NCI-H1105 treated with DMSO at 0.1 percent for 48 hours (cell line): ENCODE measurements around the gene SBSN.

Source experiments
- DNase-seq: peaks from one replicate; lab custom pipeline; 2025; lab: John Stamatoyannopoulos, UW

The SBSN gene

GRCh38 chr19:35555301-35556005 lies 27.3 kb upstream of the SBSN start:
- peak; percentile 15 for DNase-seq

- DNase-seq = no peak
Observed at GRCh38 chr19:35554076-35554475, 26.0 kb upstream of the SBSN start.

DNA sequence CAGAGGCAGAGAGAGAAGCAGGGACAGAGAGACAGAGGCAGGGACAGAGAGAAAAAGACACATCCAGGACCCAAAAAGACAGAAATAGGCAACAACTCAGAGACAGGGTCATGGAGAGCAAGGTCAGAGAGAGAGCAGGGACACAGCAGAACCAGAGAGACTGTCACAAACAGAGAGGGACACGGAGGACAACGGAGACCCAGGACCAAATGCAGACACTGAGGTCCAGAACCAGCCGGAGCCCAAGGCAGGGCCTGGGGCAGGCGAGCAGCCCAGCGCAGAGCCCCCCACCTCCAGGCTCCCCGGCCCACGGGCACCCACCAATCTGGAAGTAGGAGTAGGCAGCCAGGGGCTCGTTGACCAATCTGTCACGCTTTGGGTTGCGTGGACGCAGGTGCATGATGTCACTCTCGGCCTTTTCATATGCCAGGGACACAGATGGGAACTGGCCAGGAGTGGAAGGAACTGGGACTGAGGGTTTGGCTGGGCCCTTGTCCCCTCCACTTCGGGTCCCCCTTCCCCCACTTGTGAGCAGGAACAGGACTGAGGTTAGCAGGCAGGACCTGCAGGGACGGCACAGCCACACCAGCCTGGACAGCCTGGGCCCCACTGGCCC lies 25.4 kb upstream of the SBSN start:
- no peak for DNase-seq

GRCh38 chr19:35552534-35553384 lies 24.6 kb upstream of the SBSN start:
- no peak for DNase-seq

DNA sequence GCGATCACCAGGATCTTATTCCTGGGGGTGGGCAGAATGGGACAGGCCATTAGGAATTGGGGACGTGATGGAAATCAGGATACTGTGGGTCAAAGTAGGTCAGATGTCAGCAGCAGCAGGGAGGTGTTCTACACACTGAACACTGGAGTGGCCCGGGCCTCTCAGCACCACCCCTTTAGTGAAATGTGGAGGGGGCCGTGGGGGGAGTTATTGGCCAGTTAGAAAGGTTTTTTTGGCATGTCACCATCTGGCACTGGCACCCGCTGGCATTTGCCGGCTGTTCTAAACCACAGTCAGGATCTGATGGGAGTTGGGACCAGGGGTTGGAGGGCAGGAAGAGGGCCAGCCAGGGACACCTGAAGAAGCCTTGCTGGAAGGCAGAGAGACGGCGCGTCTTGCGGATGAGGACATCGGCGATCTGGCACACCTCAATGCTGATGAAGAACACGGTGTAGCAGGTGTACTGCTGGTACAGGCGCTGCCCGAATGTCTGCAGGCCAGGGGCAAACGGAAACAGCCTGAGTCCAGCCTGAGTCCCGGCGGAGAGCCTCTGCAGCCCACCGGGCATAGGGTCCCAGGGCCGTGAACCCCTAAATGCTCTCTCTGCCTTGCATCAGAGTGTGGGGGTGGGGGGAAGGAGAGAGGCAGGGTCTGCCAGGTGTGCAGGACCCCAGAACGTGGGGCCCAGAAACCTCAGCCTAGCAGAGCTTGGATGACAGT lies 23.1 kb upstream of the SBSN start:
- DNase-seq = no peak

GRCh38 chr19:35549879-35550523 lies 21.9 kb upstream of the SBSN start:
- DNase-seq = no peak

GRCh38 chr19:35549174-35549788 lies 21.2 kb upstream of the SBSN start:
- peak; percentile 70 for DNase-seq

GRCh38 chr19:35546532-35546931 lies 18.4 kb upstream of the SBSN start:
- no peak for DNase-seq

DNA sequence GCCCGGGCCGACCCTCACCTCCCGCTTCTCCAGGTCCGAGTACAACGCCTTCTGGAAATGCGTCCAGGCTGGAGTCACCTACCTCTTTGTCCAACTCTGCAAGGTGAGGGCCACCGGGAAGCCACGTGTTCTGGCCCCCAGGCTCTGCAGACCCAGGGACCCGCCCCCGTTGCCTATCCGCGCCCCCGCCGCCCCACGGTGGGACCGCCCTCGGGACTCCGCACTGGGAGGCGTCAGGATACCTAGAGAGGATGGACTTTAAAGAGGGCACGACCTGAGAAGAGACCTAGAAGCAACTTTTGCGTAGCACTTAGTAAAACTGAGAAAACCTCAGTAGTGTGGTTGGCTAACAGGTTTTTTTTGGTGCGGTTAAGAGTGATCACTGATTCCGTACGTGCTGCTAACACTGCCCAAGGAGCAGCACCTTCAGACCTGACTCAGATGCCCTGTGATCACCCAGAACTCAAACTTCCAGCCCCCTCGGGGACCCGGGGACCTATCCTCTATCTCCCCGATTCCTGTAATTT lies 17.8 kb upstream of the SBSN start:
- peak; percentile 25 for DNase-seq

GRCh38 chr19:35545001-35545854 lies 17.1 kb upstream of the SBSN start, which contains the start of gene TMEM147:
Gene TMEM147 (plus strand): TSS chr19:35545626. CDS start chr19:35545740, 114 bp downstream.
- DNase-seq = peak; percentile 83

GRCh38 chr19:35544110-35544802 lies 16.1 kb upstream of the SBSN start:
- DNase-seq = no peak

DNA sequence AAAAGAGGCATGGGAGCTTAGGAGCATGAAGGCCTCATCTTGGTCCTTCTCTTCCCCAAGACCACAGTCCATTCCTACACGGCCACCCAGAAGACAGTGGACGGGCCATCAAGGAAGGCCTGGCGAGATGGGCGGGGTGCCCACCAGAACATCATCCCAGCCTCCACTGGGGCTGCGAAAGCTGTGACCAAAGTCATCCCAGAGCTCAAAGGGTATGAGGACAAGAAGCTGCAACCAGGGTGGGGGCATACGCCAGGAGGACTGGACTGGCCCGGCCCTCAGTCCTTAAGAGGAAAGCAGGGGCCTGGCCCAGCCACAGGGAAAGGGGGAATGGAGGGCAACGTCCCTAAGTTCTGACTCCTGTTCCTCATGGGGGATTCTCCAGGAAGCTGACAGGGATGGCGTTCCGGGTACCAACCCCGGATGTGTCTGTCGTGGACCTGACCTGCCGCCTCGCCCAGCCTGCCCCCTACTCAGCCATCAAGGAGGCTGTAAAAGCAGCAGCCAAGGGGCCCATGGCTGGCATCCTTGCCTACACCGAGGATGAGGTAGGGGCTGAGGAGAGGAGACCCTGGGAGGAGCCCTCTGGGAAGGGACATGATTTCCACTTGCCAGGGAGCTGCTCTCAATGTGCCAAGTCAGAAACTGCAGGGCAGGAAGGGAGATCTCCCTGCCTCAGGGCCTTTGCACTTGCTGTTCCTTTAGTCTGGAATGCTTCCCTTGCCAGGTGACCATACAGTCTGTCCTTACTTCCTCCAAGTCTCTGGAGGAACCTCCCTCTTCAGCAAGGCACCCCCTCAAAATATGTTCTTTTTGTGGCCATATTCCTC lies 15.4 kb upstream of the SBSN start:
- DNase-seq = no peak

DNA sequence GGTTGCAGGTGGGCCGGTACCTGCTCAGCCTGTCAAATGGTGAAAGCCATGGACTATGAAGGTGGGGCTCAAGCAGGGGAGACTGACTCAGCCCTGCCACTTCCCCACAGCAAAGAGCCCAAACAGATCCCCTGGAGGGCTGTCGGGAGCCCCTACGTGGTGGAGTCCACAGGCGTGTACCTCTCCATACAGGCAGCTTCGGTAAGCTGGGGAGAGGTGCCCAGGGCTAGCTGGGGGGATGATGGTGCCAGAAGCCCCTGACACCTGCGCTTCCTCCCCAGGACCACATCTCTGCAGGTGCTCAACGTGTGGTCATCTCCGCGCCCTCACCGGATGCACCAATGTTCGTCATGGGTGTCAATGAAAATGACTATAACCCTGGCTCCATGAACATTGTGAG lies 14.1 kb upstream of the SBSN start:
- DNase-seq = no peak

- no peak for DNase-seq
Observed at GRCh38 chr19:35540356-35540927, 12.3 kb upstream of the SBSN start.

GRCh38 chr19:35539850-35540249 lies 11.7 kb upstream of the SBSN start:
- DNase-seq = no peak

GRCh38 chr19:35539314-35539713 lies 11.2 kb upstream of the SBSN start:
- DNase-seq = no peak

- no peak for DNase-seq
Observed at GRCh38 chr19:35534803-35535480, 6.8 kb upstream of the SBSN start.
